Mammary epithelial cell (primary cell): ENCODE results near the gene GNAZ.

Experiments
- EZH2 ChIP-seq: IDR thresholded peaks from 2 replicates; pipeline ENCODE4 v1.6.1; 2012; ENCODE audit warnings: low read length, inconsistent platforms, borderline replicate concordance
- TF ChIP-seq, protein P1 (sequence below), 2 donors: IDR thresholded peaks in 1 of 2; conservative IDR thresholded peaks in 1 of 2; 2 replicates each; pipeline ENCODE4 v1.5.1; 2011 to 2012; ENCODE audit warnings: inconsistent platforms in 2 of 2, low read length in 2 of 2, mild to moderate bottlenecking in 2 of 2, control low read depth in 1 of 2, low read depth in 1 of 2; ENCODE audit not compliant: insufficient read depth in 1 of 2; ENCODE audit errors: extremely low read depth in 1 of 2

DNA sequence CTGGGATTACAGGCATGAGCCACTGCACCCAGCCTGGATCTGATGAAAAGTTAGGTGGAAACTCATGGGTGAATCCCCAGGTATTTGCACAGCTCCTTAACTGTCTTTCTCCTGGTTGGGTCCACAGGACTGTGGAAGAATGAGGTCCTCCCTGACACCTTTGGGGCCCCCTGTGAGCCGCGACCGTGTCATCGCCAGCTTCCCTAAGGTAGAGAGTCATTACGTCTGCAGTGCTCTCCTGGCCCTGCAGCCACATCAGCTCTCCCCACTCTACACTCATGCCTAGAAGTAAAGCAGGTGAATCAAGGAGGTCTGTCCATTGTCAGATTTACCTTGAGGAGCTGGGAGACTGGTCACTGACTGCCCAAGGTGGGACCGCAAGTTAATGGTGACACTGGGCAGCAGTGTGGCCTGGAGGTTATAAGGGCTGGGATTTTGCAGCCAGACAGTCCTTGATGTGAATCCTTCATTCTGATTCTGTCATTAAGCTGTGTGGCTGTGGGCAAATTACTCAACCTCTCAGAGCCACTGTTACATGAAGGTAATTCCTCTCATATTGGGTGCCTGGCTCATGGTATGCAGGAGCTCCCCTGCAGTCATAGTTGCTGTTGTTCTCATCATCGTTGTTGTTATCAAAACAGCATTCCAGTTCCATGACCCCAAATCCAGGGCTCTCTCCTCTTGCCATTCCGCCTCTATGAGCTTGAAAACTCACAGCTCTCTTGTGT, 76.3 kb downstream of the GNAZ start:
- TF ChIP-seq, protein P1, sequence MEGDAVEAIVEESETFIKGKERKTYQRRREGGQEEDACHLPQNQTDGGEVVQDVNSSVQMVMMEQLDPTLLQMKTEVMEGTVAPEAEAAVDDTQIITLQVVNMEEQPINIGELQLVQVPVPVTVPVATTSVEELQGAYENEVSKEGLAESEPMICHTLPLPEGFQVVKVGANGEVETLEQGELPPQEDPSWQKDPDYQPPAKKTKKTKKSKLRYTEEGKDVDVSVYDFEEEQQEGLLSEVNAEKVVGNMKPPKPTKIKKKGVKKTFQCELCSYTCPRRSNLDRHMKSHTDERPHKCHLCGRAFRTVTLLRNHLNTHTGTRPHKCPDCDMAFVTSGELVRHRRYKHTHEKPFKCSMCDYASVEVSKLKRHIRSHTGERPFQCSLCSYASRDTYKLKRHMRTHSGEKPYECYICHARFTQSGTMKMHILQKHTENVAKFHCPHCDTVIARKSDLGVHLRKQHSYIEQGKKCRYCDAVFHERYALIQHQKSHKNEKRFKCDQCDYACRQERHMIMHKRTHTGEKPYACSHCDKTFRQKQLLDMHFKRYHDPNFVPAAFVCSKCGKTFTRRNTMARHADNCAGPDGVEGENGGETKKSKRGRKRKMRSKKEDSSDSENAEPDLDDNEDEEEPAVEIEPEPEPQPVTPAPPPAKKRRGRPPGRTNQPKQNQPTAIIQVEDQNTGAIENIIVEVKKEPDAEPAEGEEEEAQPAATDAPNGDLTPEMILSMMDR (conservative IDR thresholded peaks at IDR 0.05 in 1 of 2, IDR thresholded peaks at IDR 0.05 in 1 of 2; ENCODE audit: extremely low read depth in 1 of 2, insufficient read depth in 1 of 2, low read depth in 1 of 2, low read length in 2 of 2) = no peak
- TF ChIP-seq EZH2 = no peak
